ENCODE data around the gene APOBEC3B.
A peak's percentile ranks its signal among the peaks of the same experiment; 100 is the strongest.
"Not testable (repeated sequence)": the region's sequence is repeated elsewhere in the genome, so short reads cannot be mapped to it uniquely, and the experiment has no call there.

APOBEC3B gene

DNA sequence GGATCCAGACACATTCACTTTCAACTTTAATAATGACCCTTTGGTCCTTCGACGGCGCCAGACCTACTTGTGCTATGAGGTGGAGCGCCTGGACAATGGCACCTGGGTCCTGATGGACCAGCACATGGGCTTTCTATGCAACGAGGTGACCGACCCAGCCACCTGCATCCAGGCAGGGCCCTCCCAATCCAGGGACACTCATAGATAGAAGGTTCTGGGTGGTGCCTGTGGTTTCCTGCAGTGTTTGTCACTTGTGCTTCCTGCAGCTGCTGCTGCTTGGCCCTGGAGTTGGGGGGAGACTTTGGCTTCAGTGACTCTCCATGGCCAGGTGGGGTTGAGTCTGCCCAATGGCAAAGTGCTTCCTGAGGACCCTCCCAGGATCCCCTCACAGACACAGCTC lies 7.3 kb downstream of the APOBEC3B start:
- Histone ChIP-seq H3K36me3 (no peaks in the 10 kb centered on the region), H3K9me3 (replicated peaks in 1 of 11) (peaks cover 0 to 8% (median 4%) of the 10 kb centered on the region in 11 experiments; a peak in 15 of 22 replicates), H3K4me1 (peaks cover 23 to 44% (median 42%) of the 10 kb centered on the region in 10 experiments), H3K27ac (peak overlapping the region in 3 of 11 experiments; percentile 12 to 42 (median 26); a peak in 6 of 22 replicates), H4K20me1 (no peaks in the 10 kb centered on the region), H3K4me2 (peak overlapping the region; percentile 20 to 77 (median 61)), H3K4me3 (no peak overlapping the region), H3K9ac (no peak overlapping the region), H3K27me3 (no peaks in the 10 kb centered on the region)
- TF ChIP-seq Cebpa-rat (IDR thresholded peaks at IDR 0.05) = no peak

DNA sequence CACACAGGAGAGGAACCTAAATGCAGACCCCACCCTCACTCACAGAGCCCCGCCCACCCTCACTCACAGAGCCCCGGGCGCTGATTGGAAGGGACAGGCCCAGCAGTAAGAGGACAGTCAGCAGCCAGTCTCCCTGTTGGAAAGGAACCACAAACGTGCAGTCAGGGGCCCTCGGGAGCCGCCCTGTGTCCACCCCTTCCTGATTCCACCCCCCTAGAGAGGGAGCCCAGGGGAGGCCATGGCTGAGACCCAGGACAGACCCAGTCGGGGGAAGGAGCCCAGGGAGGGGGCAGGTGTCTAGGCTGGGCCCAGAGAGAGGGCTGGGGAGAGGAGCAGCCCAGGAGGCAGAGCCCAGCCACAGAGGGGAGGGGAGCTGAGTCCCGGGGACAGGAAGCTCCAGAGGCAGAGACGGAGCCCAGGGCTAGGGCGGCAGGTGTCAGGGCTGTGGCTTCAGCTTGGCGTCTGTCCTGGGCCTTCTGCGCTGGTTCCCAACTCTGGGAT lies 10.8 kb downstream of the APOBEC3B start:
- H3K4me3 ChIP-seq; H3K9ac ChIP-seq; H3K27me3 ChIP-seq; H3K9me3 ChIP-seq (replicated peaks in 1 of 11); H4K20me1 ChIP-seq; H3K27ac ChIP-seq; H3K36me3 ChIP-seq: not testable (repeated sequence)
- Histone ChIP-seq H3K4me2 (peak overlapping the region; percentile 15 to 54 (median 45); a peak in 15 of 22 replicates), H3K4me1 (peaks cover 13 to 36% (median 32%) of the 10 kb centered on the region in 10 experiments; a peak in 19 of 20 replicates)

DNA sequence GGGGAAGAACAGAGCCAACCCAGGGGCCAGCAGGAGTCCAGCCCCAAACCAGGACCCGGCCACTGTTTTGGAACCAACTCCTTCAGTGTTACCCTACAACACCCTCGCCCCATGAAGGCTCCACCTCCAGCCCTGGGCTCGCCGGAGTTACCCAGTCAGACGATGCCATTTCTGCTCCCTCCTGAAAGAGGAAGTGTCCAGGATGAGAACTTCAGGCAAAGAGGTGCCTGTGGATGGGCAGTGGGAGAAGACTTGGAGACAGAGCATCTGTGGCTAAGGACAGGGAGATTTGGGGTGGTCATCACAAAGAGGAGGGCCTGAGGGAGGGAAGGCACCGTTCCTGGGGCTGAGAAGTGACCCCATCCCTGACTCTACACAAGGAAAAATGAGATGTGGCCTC lies 14.0 kb downstream of the APOBEC3B start:
- Histone ChIP-seq H3K27ac (no peak overlapping the region), H3K4me2 (no peak overlapping the region), H3K4me1 (peaks cover 0 to 14% (median 11%) of the 10 kb centered on the region in 10 experiments; a peak in 15 of 20 replicates), H4K20me1 (no peaks in the 10 kb centered on the region), H3K9me3 (replicated peaks in 1 of 11) (peaks cover 4 to 19% (median 10%) of the 10 kb centered on the region in 11 experiments; a peak in 16 of 22 replicates), H3K36me3 (no peaks in the 10 kb centered on the region), H3K4me3 (no peak overlapping the region), H3K27me3 (no peaks in the 10 kb centered on the region), H3K9ac (no peak overlapping the region)
- TF ChIP-seq Cebpa-rat (IDR thresholded peaks at IDR 0.05) = no peak

DNA sequence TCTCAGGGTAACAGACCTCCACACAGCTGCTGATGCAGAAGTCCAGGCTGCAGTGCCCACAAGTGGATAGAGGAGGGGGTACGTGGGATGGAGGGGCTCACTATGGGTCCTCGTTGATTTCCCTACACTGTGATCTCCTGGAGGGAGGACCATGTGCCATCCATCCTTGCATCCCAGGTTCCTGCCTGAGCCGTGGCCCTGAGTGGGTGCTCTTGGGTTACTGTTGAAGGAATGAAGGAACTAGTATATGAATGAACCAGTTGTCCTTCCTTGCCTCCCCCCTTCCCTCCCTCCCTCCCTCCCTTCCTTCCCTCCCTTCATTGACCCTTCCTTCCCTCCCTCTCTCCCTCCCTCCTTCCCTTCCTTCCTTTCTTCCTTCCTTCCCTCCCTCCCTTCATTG lies 15.4 kb downstream of the APOBEC3B start:
- no peak overlapping the region for H3K27ac ChIP-seq
- no peak for TF ChIP-seq Cebpa-rat (IDR thresholded peaks at IDR 0.05)
- no peak overlapping the region for H3K4me2 ChIP-seq
- H3K36me3 ChIP-seq = no peaks in the 10 kb centered on the region
- H3K4me1 ChIP-seq = peaks cover under 1 to 17% (median 12%) of the 10 kb centered on the region in 10 experiments; a peak in 16 of 20 replicates
- peaks cover 4 to 19% (median 10%) of the 10 kb centered on the region in 11 experiments; a peak in 16 of 22 replicates for H3K9me3 ChIP-seq (replicated peaks in 1 of 11)
- no peak overlapping the region for H3K9ac ChIP-seq
- no peak overlapping the region for H3K4me3 ChIP-seq
- H3K27me3 ChIP-seq = no peaks in the 10 kb centered on the region
- H4K20me1 ChIP-seq = no peaks in the 10 kb centered on the region

DNA sequence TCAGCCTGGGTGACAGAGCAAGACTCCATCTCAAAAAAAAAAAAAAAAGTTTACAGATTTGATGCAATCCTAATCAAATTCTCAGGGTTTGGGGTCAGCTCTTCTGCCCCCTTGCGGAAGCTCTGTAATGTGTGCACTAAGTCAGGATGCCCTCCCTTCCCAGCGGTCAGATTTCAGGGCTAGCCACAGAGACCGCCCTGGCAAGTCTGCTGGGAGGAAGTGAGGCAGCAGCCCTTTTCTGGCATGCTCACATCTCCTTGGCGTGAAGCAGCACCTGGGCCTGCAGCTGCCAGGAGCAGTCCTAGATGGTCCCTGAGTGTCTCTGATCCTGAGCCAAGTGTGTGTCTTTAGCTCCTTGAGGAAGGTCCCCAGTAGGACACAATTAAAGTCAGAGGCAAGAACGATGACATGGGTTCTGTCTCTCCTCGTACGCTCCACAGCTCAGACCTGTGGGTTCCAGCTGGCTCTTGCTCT lies 21.1 kb downstream of the APOBEC3B start:
- Histone ChIP-seq H3K27ac (peak overlapping the region in 3 of 11 experiments; percentile 14 to 54 (median 34); a peak in 4 of 22 replicates), H3K4me1 (peaks cover 9 to 18% (median 17%) of the 10 kb centered on the region in 10 experiments), H3K27me3 (no peaks in the 10 kb centered on the region), H3K9ac (peak overlapping the region in 2 of 11 experiments; percentile 9 to 10; a peak in 2 of 22 replicates), H3K9me3 (replicated peaks in 1 of 11) (peaks cover 0 to 14% (median 3%) of the 10 kb centered on the region in 11 experiments; a peak in 15 of 22 replicates), H4K20me1 (no peaks in the 10 kb centered on the region), H3K4me2 (peak overlapping the region; percentile 10 to 71 (median 47)), H3K4me3 (no peak overlapping the region), H3K36me3 (no peaks in the 10 kb centered on the region)
- 0 out of 22 replicates have a peak, but pooled peaks of 1 of the 11 experiments have one; percentile 31 for TF ChIP-seq Cebpa-rat (IDR thresholded peaks at IDR 0.05)

DNA sequence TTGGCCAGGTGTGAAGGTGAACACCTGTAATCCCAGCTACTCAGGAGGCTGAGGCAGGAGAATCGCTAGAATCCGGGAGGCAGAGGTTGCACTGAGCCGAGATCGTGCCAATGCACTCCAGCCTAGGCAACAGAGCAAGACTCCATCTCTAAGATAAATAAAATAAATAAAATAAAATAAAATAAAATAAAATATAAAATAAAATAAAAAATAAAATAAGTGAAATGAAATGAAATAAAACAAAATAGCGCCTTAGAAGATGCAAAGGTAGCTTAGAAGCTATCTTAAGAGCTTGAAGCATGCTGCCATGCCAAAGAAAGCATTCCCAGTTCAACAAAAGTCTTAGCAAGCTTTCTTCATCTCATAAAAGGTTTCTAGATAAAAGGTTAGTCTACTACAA lies 25.0 kb downstream of the APOBEC3B start:
- Histone ChIP-seq H3K4me1 (peaks cover 9 to 28% (median 24%) of the 10 kb centered on the region in 10 experiments), H3K9me3 (replicated peaks in 1 of 11) (no peaks in the 10 kb centered on the region), H3K27me3 (no peaks in the 10 kb centered on the region), H4K20me1 (no peaks in the 10 kb centered on the region), H3K36me3 (no peaks in the 10 kb centered on the region), H3K4me2 (no peak overlapping the region), H3K27ac (no peak overlapping the region), H3K9ac (no peak overlapping the region), H3K4me3 (no peak overlapping the region)
- TF ChIP-seq Cebpa-rat (IDR thresholded peaks at IDR 0.05) = no peak

DNA sequence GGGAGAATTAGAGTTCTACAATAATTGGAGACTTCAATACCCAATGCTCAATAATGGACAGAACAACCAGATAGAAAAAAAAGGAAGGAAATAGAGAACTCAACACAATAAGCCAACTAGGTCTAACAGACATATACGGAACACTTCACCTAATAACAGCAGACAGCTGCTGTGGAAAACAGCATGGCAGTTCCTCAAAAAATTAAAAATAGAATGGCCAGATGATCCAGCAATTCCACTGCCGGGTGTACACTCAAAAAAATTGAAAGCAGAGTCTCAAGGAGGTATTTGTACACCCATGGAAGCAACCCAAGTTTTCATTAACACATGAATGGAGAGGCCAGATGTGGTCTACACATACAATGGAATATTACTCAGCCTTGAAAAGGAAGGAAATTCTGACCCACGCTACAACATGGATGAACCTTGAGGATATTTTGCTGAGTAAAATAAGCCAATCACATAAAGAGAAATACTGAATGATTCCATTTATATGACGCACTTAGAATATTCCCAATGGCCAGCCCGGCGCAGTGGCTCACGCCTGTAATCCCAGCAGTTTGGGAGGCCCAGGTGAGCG lies 26.2 kb downstream of the APOBEC3B start:
- not testable (repeated sequence) for H3K27me3 ChIP-seq; H3K4me3 ChIP-seq; H4K20me1 ChIP-seq; H3K36me3 ChIP-seq; H3K27ac ChIP-seq; H3K9me3 ChIP-seq (replicated peaks in 1 of 11); H3K9ac ChIP-seq
- 0 out of 22 replicates have a peak overlapping the region, but pooled peaks of 1 of the 11 experiments have one; percentile 3 for H3K4me2 ChIP-seq
- peaks cover 4 to 26% (median 19%) of the 10 kb centered on the region in 10 experiments for H3K4me1 ChIP-seq

DNA sequence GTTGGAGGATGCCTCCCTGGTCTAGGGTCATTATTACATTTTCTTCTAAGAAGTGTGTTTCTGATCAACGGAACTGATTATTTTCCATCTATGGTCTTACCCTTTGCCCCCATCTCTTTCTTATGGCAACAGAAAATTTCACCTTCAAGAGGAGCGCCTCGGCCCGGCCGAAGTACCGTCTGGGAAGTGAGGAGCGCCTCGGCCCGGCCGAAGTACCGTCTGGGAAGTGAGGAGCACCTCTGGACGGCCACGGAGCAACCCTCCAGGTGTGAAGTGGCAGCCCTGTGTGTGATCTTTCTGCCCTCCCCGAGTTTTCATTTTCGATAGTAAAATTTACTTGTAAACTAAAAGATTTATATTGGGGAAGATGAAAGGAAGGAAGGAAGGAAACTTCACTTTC lies 28.8 kb downstream of the APOBEC3B start:
- Histone ChIP-seq H3K9me3 (replicated peaks in 1 of 11) (no peaks in the 10 kb centered on the region), H4K20me1 (no peaks in the 10 kb centered on the region), H3K4me1 (peaks cover 19 to 41% (median 33%) of the 10 kb centered on the region in 10 experiments), H3K36me3 (no peaks in the 10 kb centered on the region), H3K4me2 (peak overlapping the region in 8 of 11 experiments; percentile 18 to 67 (median 41); a peak in 15 of 22 replicates), H3K27me3 (no peaks in the 10 kb centered on the region), H3K9ac (no peak overlapping the region), H3K27ac (no peak overlapping the region), H3K4me3 (no peak overlapping the region)
- TF ChIP-seq Cebpa-rat (IDR thresholded peaks at IDR 0.05) = no peak

Data from BLaER1 treated with 17β-estradiol and CSF1 and Interleukin-3, amounts not matched to agents 10 nM and 100 nM (cell line).